ENCODE measurements around the gene MALAT1. TPM values are rescaled to one million over a fixed set of nuclear protein-coding genes. Genes with fewer than 3 reads are reported as not detected.

The MALAT1 gene
- total RNA-seq, 4 donors from 2014 or later, result 5,806 to 14,299 (median 7,416) TPM

GRCh38 chr11:65491614-65492386 is 7.0 kb upstream of the MALAT1 start:
- intact Hi-C loops (cut with DNase I; ENCODE audit: low total_unique reads), result no loop called here
- H3K4me3 ChIP-seq (ENCODE audit: low read depth, poor library complexity, severe bottlenecking), result no peak overlapping the region

GRCh38 chr11:65492387-65492636 is 6.5 kb upstream of the MALAT1 start:
- intact Hi-C loops (cut with DNase I; ENCODE audit: low total_unique reads), result no loop called here
- DNase-seq (ENCODE audit: low spot score in 2 of 2), result no peak
- 18 to 20% methylated on average over 4 of the region's 4 CpGs for WGBS, 2 donors
- no peak for TF ChIP-seq POLR2A (IDR thresholded peaks at IDR 0.05)
- no peak for TF ChIP-seq CTCF (IDR thresholded peaks at IDR 0.05)
- no peak overlapping the region for H3K4me3 ChIP-seq (ENCODE audit: low read depth, poor library complexity, severe bottlenecking)

More at GRCh38 chr11:65491614-65492386, 7.0 kb upstream of the MALAT1 start:
- 9 to 17% methylated on average over 17 of the region's 17 CpGs for WGBS, 2 donors
- peak; percentile 87 to 97 for DNase-seq (ENCODE audit: low spot score in 2 of 2)
- TF ChIP-seq POLR2A (IDR thresholded peaks at IDR 0.05), result no peak

DNA sequence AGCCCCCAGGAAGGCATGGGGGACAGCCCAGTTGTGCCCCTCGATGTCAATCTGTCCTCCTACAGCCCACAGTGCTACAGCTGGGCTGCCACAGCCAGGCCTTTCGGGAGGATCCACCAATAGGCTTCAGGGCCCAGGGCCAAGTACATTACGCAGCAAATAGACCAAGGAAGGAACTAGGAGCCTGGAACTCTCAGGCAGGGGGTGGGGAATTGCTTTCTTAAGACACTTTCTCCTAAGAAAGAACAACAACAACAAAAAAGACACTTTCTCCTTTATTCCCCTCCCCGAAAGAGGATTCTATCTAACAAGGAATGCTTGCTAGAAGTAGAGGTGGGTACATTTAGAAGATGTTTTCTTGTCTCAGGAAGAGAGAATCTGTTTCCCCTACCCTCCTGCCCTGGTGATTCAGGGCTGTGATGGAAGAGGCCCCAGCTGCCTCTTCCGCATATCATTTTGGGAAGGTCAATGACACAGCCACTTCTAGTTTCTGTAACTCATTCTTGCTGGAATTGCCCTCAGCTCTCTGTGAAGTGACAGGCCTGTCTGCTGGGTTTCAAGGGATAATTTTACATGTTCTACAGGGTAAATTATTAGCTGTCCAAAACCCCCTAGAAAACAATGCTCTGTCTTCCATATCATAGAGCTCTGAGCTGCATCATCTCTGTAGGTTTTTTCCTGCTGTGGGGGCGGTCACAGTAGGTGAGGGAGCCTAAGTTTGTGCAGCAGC is 6.0 kb upstream of the MALAT1 start:
- no peak overlapping the region for H3K4me3 ChIP-seq (ENCODE audit: low read depth, poor library complexity, severe bottlenecking)
- intact Hi-C loops (cut with DNase I; ENCODE audit: low total_unique reads), result no loop called here
- DNase-seq (ENCODE audit: low spot score in 2 of 2), result peak; percentile 92 to 98
- 17 to 18% methylated on average over 6 of the region's 6 CpGs for WGBS, 2 donors
- TF ChIP-seq CTCF (IDR thresholded peaks at IDR 0.05), result no peak
- no peak for TF ChIP-seq POLR2A (IDR thresholded peaks at IDR 0.05)

- 18 to 23% methylated on average over 12 of the region's 12 CpGs for WGBS, 2 donors
Observed at GRCh38 chr11:65493367-65494176, 5.3 kb upstream of the MALAT1 start.

GRCh38 chr11:65496304-65497140 is 2.3 kb upstream of the MALAT1 start:
- WGBS, 2 donors, result 13 to 14% methylated on average over 15 of the region's 15 CpGs
- TF ChIP-seq POLR2A (IDR thresholded peaks at IDR 0.05) (no peak), CTCF (IDR thresholded peaks at IDR 0.05) (no peak)
- intact Hi-C loops (cut with DNase I; ENCODE audit: low total_unique reads), result loop anchor here (5.0 kb wide), 1 partner anchor 74 kb away; the partner anchor contains the start of gene NEAT1
- peak in 1 of 2 donors; percentile 87 for DNase-seq (ENCODE audit: low spot score in 2 of 2)
- no peak overlapping the region for H3K4me3 ChIP-seq (ENCODE audit: low read depth, poor library complexity, severe bottlenecking)

More at GRCh38 chr11:65493367-65494176, 5.3 kb upstream of the MALAT1 start:
- intact Hi-C loops (cut with DNase I; ENCODE audit: low total_unique reads), result no loop called here
- TF ChIP-seq CTCF (IDR thresholded peaks at IDR 0.05), result no peak
- TF ChIP-seq POLR2A (IDR thresholded peaks at IDR 0.05), result no peak
- peak; percentile 89 to 97 for DNase-seq (ENCODE audit: low spot score in 2 of 2)
- no peak overlapping the region for H3K4me3 ChIP-seq (ENCODE audit: low read depth, poor library complexity, severe bottlenecking)
